GM18502 (cell line): Measurements from ENCODE around the gene GALNT13.
"Not testable (repeated sequence)": the region's sequence is repeated elsewhere in the genome, so short reads cannot be mapped to it uniquely, and the experiment has no call there.

Experiments used
- ATAC-seq: cut with Tn5 transposase; IDR thresholded peaks from one replicate; pipeline ENCODE4 v1.9.1; 2021; ENCODE audit warnings: mild to moderate bottlenecking; ENCODE audit not compliant: unreplicated experiment, poor library complexity

Gene GALNT13

DNA sequence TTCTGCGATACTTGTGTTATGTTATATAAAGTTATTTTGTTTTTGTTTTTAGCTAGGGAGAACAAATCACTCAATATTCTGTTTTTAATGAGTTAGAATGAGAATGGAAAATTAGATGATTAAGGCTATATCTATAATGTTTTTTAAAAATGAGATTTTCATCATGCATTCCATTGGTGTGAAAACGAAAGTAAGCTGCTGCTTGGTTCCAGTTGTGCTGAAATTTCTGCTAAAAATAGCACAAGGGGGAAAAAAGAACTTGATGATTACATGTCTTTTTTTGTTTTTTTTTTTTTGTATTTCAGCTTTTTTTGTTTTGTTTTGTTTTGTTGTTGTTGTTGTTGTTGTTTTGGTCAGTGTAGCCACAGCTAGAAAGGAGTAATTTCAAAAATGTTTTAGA lies 584.1 kb downstream of the GALNT13 start:
- no peak for ATAC-seq

- no peak for ATAC-seq
Measured at GRCh38 chr2:154457286-154457685, 585.6 kb downstream of the GALNT13 start.

GRCh38 chr2:154459286-154459685 lies 587.6 kb downstream of the GALNT13 start:
- no peak for ATAC-seq

DNA sequence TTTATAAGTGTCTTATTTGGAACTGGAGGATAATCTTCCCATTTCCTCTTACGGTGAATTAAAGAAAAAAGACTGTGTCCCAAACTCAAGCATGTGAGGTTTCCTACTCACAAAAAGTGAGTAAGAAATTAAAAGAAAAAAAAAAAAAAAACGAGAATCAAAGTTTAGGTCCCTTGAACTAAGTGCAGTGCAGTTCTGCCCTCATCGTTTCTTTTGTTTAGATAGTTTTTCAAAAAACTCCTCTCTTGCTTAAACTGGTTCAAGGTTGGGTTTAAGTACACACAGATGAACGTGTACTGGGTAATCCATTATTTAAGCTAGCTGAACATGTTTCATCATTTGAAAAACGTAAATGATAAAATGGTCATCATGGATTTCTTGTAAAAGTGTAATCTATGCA lies 590.9 kb downstream of the GALNT13 start:
- no peak for ATAC-seq

- ATAC-seq: no peak
Measured at GRCh38 chr2:154466226-154466625, 594.5 kb downstream of the GALNT13 start.

DNA sequence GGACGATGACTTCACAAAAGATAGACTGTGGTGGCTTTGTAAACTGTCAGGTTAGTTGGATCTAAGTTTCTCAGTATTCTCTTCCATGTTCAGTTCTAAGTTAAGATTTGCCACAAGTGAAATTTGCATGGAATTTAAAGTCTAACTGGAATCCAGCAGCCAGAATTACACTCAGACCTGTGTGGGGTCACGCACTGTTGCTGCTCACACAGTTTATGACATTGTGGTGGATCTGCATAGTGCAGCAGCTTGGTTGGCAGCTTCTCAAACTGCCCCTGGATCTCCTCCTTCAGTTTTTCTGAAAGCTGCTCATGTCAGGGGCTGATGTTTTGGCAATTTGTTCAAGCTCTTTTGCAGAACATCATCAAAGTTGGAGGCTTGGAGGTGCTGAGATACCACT lies 598.7 kb downstream of the GALNT13 start:
- ATAC-seq: no peak

DNA sequence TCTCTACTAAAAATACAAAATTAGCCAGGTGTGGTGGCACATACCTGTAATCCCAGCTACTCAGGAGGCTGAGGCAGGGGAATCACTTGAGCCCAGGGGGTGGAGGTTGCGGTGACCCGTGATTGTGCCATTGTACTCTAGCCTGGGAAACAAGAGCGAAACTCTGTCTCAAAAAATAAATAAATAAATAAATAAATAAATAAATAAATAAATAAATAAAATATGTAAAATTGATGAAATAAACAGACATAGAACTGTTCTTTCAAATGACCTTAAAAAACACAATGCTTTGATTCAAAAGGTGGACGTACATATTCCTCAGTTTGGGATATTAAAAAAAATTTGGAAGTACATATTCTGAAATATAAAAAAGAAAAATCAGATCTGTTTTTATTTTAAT lies 599.8 kb downstream of the GALNT13 start:
- not testable (repeated sequence) for ATAC-seq

DNA sequence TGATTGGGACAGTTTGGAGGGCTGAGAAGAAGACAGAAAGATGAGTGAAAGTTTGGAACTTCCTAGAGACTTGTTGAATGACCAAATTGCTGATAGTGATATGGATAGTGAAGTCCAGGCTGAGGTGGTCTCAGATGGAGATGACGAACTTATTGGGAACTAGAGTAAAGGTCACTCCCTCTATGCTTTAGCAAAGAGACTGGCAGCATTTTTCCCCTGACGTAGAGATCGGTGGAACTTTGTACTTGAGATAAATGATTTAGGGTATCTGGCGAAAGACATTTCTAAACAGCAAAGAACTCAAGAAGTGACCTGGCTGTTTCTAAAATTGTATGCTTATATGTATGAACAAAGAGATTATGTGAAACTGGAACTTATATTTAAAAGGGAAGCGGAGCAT lies 605.6 kb downstream of the GALNT13 start:
- ATAC-seq: no peak

DNA sequence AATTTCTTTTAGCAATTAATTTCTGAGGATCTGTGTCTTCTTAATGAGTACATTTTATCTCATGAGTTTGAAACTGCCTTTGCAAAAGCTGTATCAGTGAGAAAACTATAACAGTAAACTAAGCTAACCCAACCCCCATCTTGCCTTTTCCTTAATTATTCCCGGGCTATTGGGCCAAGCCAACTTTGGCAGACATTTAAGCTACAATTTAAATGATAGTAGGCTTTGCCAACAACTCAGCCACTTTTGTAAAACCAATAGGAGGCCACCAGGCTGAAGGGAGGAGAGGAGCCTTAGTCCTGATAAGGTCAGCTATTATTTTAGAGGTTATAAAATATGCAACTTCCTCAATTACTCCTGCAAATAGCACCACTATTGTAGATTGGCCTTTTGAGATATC lies 608.8 kb downstream of the GALNT13 start:
- ATAC-seq: no peak

DNA sequence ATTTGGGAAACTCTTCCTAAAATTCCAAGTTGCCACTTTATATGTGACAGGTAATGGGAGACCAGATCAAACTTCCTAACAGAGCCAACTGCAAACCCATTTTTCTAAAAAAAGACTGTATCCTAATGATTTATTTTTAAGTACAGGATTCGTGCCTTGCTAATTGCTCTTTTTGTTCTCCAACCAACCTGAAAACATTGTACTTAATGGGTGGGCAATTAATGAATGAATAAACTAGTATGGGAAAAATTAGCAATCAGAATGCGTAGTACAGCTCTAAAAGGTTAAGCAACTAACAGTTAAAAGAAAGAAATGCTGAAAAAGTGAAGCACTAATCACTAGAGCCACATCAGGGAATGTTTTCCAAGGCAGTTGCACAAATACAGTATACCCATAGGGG lies 609.6 kb downstream of the GALNT13 start:
- no peak for ATAC-seq

DNA sequence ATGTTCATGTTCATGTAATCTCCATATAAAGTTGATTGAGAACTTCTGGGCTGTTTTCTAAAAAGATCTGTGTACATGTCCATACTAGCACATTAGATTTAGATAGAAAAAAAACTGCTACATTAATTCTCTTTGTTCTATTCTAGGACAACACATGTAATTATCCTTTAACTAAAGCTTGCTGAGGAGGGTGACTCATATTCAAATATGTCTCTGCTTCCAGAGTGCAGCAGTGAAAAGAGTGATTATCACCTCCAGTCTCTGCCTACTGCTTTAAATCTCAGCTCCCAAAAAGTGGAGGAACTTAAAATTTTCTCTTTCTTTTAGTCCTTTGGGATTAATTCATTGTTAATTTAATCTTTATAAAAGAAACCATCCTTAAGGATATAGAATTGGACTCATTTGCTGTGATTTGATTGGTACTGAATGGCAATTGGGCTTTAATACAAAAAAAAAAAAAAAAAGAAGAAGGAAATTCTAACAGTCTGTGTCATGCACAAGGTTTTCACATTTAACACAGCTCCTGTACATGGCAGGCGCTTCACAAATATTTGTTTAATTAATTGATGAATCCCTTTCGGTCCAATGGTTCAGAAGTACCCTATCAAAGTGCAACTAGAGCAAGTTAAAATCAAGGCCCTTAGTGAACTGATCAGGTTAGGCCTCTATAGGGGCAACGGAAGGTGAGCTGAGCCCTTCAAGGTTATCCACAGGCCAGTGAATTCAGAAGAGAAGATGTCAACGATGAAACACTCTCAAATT lies 612.8 kb downstream of the GALNT13 start:
- ATAC-seq: no peak

DNA sequence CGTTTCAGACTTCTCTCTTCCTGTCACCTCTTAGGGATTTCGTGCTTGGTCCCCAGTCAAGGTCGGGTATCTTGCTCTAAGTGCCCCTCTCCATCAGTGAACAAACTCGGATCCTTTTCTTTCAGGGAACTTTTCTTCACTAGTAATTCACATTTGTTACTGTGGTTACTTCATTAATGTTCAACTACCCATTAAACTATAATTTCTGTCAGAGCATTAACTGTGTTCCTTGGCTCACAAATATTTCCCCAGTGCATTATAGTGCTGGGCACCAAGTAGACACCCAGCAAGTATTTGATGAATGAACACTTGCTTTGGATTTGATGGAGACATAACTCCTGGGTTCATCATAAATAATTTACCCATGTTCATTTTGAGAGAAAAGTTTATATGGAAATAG lies 617.1 kb downstream of the GALNT13 start:
- no peak for ATAC-seq

GRCh38 chr2:154489266-154489858 lies 617.6 kb downstream of the GALNT13 start:
- ATAC-seq: no peak

DNA sequence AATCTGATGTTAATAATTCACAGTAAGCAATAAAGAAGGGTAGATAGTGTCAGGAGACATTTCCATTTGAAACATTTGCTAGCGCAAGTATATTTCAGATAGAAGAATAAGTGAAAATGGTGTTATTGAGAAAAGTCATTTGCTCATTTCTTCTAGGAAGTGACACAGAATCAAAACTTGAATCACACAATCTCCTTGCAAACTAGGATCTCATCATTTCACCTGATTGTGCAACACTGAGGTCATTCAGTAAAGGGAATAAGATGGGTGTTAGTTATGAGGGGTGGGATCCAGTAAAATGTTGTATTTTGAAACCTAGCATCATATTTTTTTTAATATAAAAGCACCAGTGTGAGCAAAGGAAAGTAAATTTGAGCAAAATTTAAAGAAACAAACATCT lies 618.8 kb downstream of the GALNT13 start:
- ATAC-seq: no peak

DNA sequence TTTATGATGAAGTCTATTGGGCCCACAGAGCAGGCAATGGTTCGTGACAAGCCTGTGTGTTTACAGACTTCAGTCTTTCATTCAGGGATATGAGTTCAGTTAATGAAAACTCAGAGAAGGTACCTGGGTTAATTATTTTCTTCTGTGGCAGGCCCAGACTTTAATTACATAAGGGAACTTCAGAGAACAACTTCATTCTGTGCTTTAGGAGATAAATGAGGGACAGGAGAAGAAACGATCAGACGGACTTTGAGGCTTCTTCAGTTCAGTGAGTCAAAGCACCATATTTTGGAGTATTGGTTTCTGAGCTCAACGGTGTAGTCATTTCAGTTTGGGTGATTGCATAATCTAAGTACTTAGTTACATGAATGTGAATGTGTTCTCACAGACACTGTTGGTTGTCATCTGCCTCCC lies 623.7 kb downstream of the GALNT13 start:
- ATAC-seq: no peak

DNA sequence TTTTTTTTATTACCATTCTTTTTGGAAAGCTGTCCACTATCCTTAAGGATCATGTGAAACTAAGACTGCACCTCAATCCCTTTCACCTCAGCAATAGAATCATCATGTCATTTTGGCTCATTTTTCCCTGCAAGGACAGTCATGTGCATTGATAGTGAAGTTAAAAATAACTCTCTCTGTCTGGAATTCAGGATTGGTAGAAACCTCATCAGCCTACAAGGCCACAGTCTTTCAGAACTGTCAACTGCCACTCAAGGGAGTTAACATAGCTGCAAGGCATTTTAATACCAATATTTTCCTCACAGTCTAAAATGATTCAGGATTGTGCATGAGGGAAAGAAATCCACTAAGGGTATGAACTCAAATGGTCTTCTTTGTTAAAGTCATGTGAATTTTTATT lies 625.3 kb downstream of the GALNT13 start:
- ATAC-seq: no peak
